Activated CD8-positive, alpha-beta memory T cell treated with anti-CD3 and anti-CD28 coated beads, Interleukin-2, amount 50 U/mL, for 48 hours (primary cell): ENCODE measurements around the gene ZFYVE28.
"Not testable (repeated sequence)": the region's sequence is repeated elsewhere in the genome, so short reads cannot be mapped to it uniquely, and the experiment has no call there.

Source experiments
- DNase-seq: peaks from one replicate; pipeline ENCODE4 v3.0.0-alpha.2; 2020

The ZFYVE28 gene

DNA sequence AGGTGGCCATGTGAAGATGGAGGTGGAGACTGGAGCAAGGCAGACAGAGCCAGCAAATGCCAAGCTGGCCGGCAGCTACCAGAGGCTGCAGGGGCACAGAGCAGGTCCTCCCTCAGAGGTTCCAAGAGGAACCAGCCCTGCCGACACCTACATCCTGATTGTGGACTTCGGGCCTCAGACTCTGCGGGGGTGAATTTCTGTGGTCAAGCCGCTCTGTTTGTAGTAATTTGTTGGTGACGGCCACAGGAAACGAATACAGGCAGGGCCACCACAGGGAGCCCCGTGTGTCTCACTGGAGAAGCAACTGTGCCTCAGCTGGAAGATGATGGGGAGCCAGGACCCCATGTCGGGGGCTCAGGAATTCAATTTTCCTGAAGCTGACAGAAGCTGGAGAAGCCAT is 28.3 kb downstream of the ZFYVE28 start:
- DNase-seq, result no peak

DNA sequence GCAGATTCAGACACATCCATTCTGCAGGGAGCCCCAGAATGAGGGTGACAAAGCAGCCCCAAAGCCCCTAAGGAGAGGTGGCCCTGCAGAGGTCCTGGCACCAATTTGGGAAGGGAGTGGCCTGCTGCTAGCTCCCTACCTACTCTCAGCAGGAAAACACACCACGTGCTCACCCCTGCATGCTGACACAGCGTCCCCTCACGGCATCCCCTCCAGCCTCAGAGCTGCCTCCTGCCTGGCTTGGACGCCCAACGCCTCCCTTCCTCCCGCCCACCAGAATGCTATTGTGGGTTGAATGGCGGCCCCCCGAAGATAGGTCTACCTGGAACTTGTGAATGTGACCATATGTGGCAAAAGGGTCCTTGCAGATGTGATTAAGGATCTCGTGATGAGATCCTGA is 28.8 kb downstream of the ZFYVE28 start:
- no peak for DNase-seq

DNA sequence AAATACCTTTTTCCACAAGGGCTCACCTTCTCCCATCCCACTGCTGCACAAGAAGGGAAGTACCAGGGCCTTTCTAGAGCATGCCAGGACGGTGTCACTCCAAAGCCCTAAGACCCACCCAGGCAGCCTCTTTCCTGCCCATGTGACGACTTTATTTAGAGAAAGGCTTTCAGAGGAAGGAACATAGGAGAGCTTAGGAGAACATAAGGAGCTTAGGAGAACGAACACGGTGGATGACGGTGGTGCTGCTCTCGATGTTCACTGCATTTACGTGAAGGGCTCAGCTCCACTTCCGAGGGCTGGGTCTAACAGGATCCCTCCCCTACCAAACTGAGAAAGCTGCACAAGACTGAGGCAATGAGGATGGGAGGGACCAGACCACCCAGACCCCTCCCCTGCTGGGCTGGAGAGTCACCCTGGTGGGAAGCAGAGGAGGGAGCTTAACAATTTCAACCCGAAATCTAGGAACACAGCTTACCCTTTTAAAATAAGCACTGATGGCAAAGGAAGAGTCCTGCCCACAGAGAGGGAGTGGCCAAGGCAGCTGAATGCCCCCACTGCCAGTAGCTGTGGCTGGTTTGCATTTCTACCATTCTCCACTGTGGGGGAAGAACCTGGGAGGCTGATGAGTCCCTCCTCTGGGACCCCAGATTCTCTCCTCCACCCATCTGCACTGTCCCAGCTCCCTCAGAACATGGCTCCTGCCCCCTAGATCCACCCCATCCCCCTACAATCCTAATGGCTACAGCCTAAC is 29.8 kb downstream of the ZFYVE28 start:
- DNase-seq, result no peak

DNA sequence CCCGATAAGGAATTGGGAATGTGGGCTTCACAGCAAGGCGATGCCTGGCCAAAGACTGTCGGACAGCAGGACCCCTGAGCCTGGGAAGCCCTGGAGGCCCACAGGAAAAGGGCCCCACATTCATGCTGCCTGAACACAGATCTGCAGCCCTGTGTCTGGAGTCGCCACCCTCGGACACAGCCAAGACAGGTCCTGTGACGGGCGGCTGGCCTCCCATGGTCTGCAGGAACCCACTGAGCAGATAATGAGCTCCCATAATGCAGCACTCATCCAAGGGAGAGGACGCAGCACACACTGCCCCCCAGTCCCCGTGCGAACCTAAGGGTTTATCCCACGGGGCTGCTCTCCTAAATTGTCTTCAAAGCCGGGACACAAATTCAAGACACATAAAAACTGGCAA is 30.6 kb downstream of the ZFYVE28 start:
- DNase-seq, result no peak

DNA sequence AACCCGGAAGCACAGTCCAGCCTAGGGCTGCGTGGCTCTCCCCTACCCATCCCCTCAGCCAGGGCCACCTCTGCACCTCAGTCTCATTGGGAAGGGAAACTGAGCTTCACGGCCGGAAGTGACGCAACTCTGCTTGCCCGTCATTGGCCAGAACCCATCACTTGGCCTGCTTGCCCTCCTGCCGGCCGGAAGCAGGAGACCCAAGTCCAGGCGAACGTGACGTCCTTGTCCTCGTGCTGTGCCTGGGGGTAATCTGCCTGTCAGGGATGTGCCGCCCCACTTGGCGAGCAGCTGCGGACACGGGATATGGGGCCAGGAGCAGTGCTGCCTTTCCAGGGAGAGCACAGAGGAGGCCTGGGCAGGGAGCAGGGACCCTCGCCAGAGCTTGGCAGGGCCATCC is 31.2 kb downstream of the ZFYVE28 start:
- DNase-seq, result no peak

DNA sequence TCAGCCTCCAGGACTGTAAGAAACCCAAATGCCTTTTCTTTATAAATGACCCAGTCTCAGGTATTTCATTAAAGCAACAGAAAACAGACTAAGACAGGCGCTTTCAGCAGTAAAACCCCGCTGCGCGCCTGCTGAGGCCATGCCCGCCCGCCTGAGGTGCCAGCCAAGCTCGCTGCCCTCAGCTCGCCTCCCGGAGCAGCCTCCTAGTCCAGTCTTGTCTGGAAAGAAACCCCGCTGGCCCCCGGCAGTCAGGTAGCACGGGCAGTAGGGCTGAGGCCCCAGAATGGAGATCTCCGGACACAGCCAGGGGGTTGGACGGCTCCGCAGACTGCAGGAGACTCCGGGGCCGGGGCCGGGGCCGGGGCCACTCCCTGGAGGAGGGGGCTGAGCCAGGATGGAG is 31.7 kb downstream of the ZFYVE28 start:
- DNase-seq, result no peak

DNA sequence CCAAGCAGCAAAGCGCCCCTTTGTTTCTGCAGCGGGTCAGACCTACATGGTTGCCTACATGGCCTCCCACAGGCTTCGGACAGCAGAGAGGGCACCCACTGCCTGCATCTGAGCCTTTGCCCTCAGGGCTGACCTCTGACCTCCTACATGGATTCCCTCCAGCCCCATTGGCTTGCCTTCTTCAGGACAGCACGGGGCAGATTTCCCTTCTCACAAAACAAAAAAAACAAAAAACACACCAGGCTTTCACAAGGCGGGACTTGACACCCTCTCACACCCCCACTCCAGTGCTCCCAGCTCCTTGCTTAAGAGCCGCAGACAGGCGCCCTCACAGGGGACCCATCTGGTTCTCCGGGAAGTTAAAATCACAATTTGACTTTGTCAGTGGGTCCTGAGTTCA is 32.9 kb downstream of the ZFYVE28 start:
- no peak for DNase-seq

DNA sequence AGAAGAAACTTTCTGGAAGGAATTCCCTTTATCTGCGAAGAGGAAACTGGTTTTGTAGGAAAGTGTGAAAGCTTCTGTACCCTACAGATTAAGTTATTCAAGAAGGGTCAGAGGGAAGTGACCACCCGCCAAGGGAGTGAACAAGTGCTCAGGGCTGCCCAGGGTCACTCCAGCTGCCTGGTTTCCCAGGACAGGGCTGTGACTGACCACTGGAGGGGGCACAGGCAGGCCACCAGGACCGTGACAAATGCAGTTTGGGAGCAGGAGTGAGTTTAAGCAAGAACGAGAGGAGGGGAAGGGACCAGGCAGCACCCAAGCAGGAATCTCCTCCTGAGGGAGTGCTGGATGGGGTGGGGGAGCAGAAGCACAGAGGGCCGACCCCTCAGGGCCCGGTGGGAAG is 34.2 kb downstream of the ZFYVE28 start:
- no peak for DNase-seq

DNA sequence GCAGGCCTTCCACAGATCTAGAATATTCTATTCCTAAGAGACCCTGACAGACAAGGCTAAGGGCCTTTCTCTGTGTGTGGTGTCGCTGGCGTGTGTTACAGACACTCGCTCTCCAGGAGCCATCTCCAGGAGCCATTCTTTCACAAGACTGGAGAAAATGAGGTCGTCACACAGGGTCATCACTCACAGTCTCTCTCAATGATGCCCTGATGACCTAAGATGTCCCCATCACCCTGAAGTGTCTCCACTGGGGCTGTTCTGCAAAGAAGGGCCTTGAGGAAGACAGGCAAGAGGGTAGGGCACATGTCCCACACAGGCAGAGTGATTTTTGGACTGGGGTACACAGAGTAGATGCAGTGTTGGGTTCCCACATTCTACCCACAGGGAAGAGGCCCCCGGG is 34.7 kb downstream of the ZFYVE28 start:
- no peak for DNase-seq

DNA sequence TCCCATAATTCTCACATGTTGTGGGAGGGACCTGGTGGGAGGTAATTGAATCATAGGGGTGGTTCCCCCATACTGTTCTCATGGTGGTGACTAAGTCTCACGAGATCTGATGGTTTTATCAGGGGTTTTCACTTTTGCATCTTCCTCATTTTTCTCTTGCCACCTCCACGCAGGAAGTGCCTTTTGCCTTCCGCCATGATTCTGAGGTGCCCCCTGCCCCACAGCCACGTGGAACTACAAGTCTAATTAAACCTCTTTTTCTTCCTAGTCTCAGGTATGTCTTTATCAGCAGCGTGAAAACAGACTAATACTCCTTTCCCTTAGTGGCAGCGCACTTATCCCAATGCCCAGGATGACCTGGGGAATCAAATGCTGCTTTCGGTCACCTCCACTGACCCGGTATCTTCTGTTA is 35.2 kb downstream of the ZFYVE28 start:
- not testable (repeated sequence) for DNase-seq

DNA sequence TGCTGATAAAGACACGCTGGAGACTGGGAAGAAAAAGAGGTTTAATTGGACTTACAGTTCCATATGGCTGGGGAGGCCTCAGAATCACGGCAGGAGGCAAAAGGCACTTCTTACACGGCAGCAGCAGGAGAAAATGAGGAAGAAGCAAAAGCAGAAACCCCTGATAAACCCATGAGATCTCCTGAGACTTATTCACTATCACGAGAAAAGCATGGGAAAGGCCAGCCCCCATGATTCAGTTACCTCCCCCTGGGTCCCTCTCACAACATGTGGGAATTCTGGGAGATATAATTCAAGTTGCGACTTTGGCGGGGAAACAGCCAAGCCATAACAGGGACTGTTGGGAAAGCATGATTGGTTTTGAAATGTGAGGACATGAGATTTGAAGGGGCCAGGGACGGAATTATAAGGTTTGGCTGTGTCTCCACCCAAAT is 35.7 kb downstream of the ZFYVE28 start:
- DNase-seq, result not testable (repeated sequence)

DNA sequence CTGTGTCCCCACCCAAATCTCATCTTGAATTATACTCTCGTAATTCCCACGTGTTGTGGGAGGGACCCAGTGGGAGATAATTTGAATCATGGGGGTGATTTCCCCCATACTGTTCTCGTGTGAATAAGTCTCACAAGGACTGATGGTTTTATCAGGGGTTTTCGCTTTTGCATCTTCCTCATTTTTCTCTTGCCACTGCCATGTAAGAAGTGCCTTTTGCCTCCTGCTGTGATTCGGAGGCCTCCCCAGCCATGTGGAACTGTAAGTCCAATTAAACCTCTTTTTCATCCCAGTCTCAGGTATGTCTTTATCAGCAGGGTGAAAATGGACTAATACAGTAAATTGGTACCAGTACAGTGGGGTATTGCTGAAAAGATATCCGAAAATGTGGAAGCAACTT is 37.9 kb downstream of the ZFYVE28 start:
- not testable (repeated sequence) for DNase-seq

DNA sequence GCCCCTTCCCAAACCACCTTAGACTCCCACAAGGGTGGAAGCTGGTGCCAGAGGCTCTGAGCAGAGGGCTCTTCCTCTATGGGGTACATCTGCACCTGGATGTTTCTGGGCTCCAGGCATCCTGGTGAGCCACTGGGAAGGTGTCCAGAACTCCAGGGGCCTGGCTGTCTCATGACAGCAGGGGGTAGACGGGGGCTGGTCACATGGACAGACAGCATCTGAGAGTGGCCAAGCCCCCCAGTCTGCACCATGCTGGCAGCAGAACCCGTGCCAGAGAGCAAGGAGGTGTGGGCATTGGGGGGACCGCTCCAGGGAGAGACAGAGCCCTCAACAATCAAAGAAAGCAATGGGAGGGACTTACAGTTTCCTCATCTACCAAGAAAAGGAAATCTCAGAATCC is 39.5 kb downstream of the ZFYVE28 start:
- DNase-seq, result no peak

DNA sequence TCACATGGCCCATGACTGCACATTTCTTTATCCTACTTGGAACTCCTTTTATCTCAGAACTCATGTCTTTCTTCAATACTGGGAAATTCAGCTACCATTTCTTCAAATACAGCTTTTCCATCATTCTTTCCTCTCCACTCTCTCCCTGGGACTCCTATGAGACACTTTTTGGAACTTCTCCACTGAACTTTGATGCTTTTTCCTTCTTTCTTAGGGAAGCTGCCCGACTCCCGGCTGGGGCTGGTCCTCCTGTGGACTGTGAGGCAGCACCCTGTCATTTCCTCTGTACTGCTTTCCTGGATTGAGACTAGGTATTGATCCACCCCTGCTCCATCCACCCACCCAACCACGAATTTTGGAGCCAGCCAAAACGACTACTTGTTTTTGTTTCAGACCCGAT is 40.0 kb downstream of the ZFYVE28 start:
- DNase-seq, result no peak

DNA sequence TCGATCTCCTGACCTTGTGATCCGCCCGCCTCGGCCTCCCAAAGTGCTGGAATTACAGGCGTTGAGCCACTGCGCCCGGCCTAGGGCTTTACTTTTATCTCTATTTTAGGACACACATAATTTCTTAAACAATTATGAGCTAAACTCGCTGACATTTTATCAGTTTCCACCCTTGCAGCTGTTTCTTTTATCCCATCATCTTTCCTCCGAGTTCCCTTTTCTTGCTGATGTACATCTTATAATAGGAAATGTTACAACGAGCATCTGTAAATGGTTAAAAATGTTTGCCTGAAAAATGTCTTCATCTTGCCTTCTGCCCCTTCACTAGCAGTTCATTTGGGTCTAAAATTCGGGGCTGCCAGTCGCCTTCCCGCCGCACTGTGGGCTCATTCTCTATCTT is 41.2 kb downstream of the ZFYVE28 start:
- DNase-seq, result no peak

DNA sequence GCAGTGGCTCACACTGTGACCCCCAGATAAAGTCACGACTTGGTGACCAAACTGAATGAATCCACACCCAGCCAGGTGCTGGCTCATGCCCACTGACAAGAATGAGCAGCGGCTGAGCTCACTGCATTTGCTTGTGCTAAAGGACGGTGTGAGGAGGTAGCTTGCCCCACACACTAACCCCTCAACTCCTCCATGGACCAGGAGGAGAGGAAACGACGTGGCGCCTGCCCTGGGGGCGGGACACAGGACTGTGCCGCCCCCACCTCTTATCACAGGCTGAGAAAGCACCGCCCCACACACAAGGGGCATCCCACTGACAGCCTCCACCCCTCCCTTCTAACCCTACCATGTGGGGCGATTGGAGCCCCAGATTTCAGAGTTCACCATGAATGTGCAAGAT is 43.0 kb downstream of the ZFYVE28 start:
- DNase-seq, result no peak

DNA sequence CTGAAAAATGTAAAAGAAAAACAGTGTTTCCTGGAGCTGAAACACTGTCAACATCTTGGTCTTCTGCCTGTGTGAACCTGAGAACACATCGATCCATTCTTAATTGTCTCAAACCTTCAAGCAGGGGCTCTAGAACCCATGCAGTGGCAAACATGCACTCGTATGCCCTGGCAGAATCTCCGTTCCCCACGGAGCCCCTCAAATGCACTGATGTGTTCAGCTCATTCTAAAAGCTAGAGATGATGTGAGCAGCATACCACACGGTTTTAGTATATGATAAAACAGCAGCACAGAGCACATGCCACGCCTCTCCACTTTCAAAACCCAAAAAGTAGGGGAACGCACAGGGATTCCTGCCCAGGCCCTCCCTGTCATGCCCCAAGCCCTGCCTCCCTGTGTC is 44.9 kb downstream of the ZFYVE28 start:
- DNase-seq, result no peak

DNA sequence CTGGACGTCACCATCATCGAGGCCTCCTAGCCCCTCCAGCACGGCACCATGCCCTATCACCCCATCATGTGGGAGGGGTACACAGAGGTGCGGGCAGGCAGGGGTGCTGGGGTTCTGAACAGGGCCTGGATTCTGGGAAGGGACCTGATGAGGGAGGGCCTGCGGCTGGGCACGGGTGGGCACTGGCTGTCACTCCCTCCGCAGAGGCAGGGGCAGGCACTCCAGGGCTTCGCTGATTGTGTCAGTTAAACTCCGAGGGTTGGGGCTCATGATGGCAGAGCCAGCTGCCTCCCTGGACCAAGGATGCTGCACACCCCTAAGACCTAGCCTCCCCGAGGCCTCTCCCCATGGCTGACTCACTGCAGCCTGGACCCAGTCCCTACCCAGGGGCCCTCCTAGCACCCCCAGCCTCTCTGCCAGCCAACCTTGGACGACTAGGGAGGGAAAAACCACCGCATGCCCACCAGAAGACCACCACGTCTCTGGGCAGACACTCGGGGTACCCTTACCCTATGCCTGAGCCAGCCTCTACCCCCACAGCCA is 45.9 kb downstream of the ZFYVE28 start:
- no peak for DNase-seq

DNA sequence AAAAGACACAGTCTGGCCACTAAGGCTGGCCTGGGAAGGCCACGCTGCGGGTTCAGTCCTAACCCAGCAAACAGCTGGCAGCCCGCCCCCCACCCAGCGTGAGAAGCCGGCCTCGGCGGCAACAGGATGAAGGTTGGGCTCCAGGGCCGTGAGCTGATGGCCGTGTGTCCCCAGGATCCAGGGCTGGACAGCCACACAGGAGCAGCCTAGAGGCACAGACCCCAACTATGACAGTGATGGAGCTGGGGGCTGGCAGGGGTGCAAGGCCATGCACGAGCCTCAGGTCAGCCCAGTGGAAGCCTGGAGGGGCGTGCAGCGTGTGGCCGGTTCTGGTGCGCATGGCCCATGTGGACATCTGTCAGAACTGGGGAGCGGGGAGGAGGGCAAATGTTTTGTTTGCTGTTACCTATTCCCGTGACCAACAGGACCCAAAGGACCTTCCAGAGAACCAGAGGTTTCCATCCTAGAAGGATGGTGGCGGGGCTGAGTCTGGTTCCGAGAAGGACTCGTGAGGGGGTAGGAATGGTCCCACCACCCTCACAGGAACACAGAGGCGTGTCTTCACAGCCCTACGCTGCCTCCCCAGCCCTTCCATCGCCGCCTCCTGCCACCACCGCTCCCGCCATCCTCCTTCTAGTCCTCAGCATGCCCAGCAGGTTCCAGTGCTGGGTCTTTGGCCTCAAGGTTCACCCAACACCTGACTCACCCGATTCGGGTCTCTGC is 46.5 kb downstream of the ZFYVE28 start:
- DNase-seq, result no peak

DNA sequence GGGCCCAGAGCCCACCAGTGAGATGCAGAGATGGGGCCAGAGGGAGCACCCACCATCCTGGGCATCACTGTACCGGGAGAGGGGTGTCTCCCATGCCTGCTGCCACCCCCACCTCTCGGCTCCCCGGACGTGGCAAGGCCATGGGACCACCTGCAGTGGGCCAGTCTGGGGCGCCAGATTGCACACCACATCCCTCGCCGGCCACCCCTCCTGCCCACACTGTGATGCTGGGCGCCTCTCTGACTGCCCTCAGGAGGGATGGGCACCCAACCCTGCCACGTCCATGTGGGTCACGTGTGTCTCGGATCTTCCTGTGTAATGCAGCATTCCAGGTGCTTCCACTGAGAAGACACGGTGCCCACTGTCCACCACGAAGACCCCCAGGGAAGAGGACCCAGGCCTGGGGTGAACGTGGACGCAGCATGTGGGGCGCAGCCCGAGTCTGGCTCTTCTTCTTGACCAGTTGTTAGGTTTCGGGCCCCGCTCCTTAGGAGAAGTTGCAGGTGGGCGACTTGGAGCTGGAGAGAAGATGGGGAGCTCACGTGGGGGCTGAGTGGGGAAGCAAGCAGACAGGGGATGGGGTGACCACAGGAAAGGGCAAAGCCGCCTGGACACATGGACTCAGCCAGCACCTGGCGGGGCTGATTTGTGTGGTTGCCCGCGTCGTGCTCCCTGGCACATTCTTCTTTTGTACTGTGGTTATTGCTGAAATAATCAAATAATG is 47.7 kb downstream of the ZFYVE28 start:
- DNase-seq, result no peak

DNA sequence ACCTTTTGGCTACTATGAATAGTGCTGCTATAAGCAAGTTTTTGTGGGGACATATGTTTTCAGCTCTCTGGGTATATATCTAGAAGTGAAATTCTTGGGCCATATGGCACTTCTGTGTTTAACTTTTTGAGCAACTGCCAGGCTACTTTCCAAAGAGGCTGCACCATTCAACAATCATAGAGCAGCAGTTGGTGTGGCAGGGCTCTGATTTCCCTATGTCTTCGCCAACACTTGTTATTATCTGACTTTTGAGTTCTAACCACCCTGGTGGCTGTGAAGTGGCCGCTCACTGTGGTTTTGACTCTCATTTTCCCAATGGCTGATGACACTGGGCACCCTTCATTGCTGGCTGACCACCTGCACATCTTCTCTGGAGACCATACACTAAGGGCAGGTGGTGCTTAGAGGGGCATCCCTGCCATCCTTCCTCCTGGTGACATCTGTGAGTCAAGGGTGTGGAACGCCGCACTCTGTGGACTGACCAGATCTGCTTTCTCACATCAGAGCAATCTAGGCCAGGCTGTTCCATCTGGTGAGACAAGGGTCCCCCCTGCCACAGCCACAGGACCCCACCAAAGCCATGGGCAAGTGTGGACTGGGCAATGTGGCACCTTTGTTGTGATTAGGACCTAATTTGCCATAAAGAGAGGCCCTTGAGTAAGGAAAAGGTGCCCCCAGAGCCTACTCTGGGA is 49.6 kb downstream of the ZFYVE28 start:
- DNase-seq, result no peak

DNA sequence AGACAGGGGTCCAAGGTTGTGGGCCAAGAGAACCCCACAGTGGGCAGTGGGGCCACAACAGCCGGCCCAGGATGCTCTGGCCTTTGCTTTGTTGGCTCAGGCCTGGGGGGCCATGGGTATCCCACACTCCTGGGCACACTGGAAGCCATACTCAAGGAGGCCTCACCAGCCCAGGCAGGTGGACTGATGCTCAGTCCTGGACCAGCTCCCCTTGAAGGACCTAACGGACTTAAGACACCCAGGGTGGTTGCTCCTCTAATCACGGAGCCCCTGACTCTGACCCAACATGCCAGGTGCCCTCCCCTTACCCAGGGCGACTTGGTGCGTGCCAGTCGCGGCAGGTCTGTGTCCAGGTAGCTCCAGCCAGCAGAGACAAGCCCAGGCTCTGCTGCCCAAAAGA is 50.8 kb downstream of the ZFYVE28 start:
- no peak for DNase-seq
